Measurements from ENCODE around the gene CLEC12A.
"Not testable (repeated sequence)": the region's sequence is repeated elsewhere in the genome, so short reads cannot be mapped to it uniquely, and the experiment has no call there.

The CLEC12A gene

GRCh38 chr12:9971181-9971580 lies at the start of gene CLEC12A:
Gene CLEC12A (plus strand): TSS chr12:9971409. CDS start chr12:9971597, 188 bp downstream.
- no peak for DNase-seq (ENCODE audit: low spot score)

GRCh38 chr12:9922429-9922828 lies 48.8 kb upstream of the CLEC12A start:
- no peak for DNase-seq (ENCODE audit: low spot score)

GRCh38 chr12:9925705-9926393 lies 45.4 kb upstream of the CLEC12A start:
- peak; percentile 54 for DNase-seq (ENCODE audit: low spot score)

- DNase-seq (ENCODE audit: low spot score), result no peak
Measured at GRCh38 chr12:9926876-9927275, 44.3 kb upstream of the CLEC12A start.

GRCh38 chr12:9928607-9929006 lies 42.6 kb upstream of the CLEC12A start:
- no peak for DNase-seq (ENCODE audit: low spot score)

- DNase-seq (ENCODE audit: low spot score), result no peak
Measured at GRCh38 chr12:9931245-9931644, 40.0 kb upstream of the CLEC12A start.

GRCh38 chr12:9932270-9932669 lies 38.9 kb upstream of the CLEC12A start, which contains the start of gene CLEC2A:
Gene CLEC2A (minus strand): TSS chr12:9932370. CDS start chr12:9932329, 41 bp downstream.
- DNase-seq (ENCODE audit: low spot score), result no peak

- no peak for DNase-seq (ENCODE audit: low spot score)
Measured at GRCh38 chr12:9933958-9934357, 37.3 kb upstream of the CLEC12A start.

- no peak for DNase-seq (ENCODE audit: low spot score)
Measured at GRCh38 chr12:9935026-9935425, 36.2 kb upstream of the CLEC12A start.

- no peak for DNase-seq (ENCODE audit: low spot score)
Measured at GRCh38 chr12:9936591-9936990, 34.6 kb upstream of the CLEC12A start.

- no peak for DNase-seq (ENCODE audit: low spot score)
Measured at GRCh38 chr12:9940375-9940774, 30.8 kb upstream of the CLEC12A start.

- DNase-seq (ENCODE audit: low spot score), result no peak
Measured at GRCh38 chr12:9941838-9942237, 29.4 kb upstream of the CLEC12A start.

GRCh38 chr12:9943240-9943639 lies 28.0 kb upstream of the CLEC12A start:
- DNase-seq (ENCODE audit: low spot score), result no peak

- no peak for DNase-seq (ENCODE audit: low spot score)
Measured at GRCh38 chr12:9944391-9944790, 26.8 kb upstream of the CLEC12A start.

GRCh38 chr12:9947674-9948073 lies 23.5 kb upstream of the CLEC12A start:
- DNase-seq (ENCODE audit: low spot score), result no peak

- DNase-seq (ENCODE audit: low spot score), result no peak
Measured at GRCh38 chr12:9948606-9949296, 22.5 kb upstream of the CLEC12A start.

GRCh38 chr12:9951026-9951675 lies 20.1 kb upstream of the CLEC12A start:
- DNase-seq (ENCODE audit: low spot score), result no peak

- not testable (repeated sequence) for DNase-seq (ENCODE audit: low spot score)
Measured at GRCh38 chr12:9952954-9953729, 18.1 kb upstream of the CLEC12A start.

GRCh38 chr12:9957834-9958233 lies 13.4 kb upstream of the CLEC12A start:
- DNase-seq (ENCODE audit: low spot score), result no peak

GRCh38 chr12:9960590-9960989 lies 10.6 kb upstream of the CLEC12A start:
- DNase-seq (ENCODE audit: low spot score), result no peak

- DNase-seq (ENCODE audit: low spot score), result no peak
Measured at GRCh38 chr12:9961106-9961505, 10.1 kb upstream of the CLEC12A start.

GRCh38 chr12:9961901-9962300 lies 9.3 kb upstream of the CLEC12A start:
- no peak for DNase-seq (ENCODE audit: low spot score)

All from LoVo (cell line).